ENCODE results near the gene NDUFV2. TPM values are rescaled to one million over a fixed set of nuclear protein-coding genes. Genes with fewer than 3 reads are reported as not detected.
"Not testable (repeated sequence)": the region's sequence is repeated elsewhere in the genome, so short reads cannot be mapped to it uniquely, and the experiment has no call there.

The NDUFV2 gene
- total RNA-seq, 1 experiment from 2014 or later: 220 TPM

GRCh38 chr18:9081940-9082339 is 20.6 kb upstream of the NDUFV2 start:
- no peaks in the 10 kb centered on the region for H3K27me3 ChIP-seq (ENCODE audit: control insufficient read depth, insufficient read depth, low read length)
- H3K4me3 ChIP-seq (ENCODE audit: insufficient read depth, low read depth, low read length): no peak overlapping the region
- H3K36me3 ChIP-seq (replicated peaks; ENCODE audit: control insufficient read depth, insufficient read depth, low read length): no peaks in the 10 kb centered on the region
- DNase-seq: no peak

- no peak for DNase-seq
- no peaks in the 10 kb centered on the region for H3K36me3 ChIP-seq (replicated peaks; ENCODE audit: control insufficient read depth, insufficient read depth, low read length)
- no peak overlapping the region for H3K4me3 ChIP-seq (ENCODE audit: insufficient read depth, low read depth, low read length)
- H3K27me3 ChIP-seq (ENCODE audit: control insufficient read depth, insufficient read depth, low read length): no peaks in the 10 kb centered on the region
These were observed 19.6 kb upstream of the NDUFV2 start for GRCh38 chr18:9082711-9083510.

- no peaks in the 10 kb centered on the region for H3K27me3 ChIP-seq (ENCODE audit: control insufficient read depth, insufficient read depth, low read length)
- H3K4me3 ChIP-seq (ENCODE audit: insufficient read depth, low read depth, low read length): no peak overlapping the region
- no peak for DNase-seq
- no peaks in the 10 kb centered on the region for H3K36me3 ChIP-seq (replicated peaks; ENCODE audit: control insufficient read depth, insufficient read depth, low read length)
These were observed 16.5 kb upstream of the NDUFV2 start for GRCh38 chr18:9086015-9086414.

- H3K4me3 ChIP-seq (ENCODE audit: insufficient read depth, low read depth, low read length): no peak overlapping the region
- H3K36me3 ChIP-seq (replicated peaks; ENCODE audit: control insufficient read depth, insufficient read depth, low read length): no peaks in the 10 kb centered on the region
- DNase-seq: no peak
- H3K27me3 ChIP-seq (ENCODE audit: control insufficient read depth, insufficient read depth, low read length): no peaks in the 10 kb centered on the region
These were observed 15.9 kb upstream of the NDUFV2 start for GRCh38 chr18:9086624-9087023.

GRCh38 chr18:9087144-9087543 is 15.4 kb upstream of the NDUFV2 start:
- Histone ChIP-seq H3K4me3 (ENCODE audit: insufficient read depth, low read depth, low read length) (no peak overlapping the region), H3K27me3 (ENCODE audit: control insufficient read depth, insufficient read depth, low read length) (no peaks in the 10 kb centered on the region), H3K36me3 (replicated peaks; ENCODE audit: control insufficient read depth, insufficient read depth, low read length) (no peaks in the 10 kb centered on the region)
- no peak for DNase-seq

GRCh38 chr18:9088252-9088651 is 14.2 kb upstream of the NDUFV2 start:
- no peaks in the 10 kb centered on the region for H3K27me3 ChIP-seq (ENCODE audit: control insufficient read depth, insufficient read depth, low read length)
- no peak for DNase-seq
- no peaks in the 10 kb centered on the region for H3K36me3 ChIP-seq (replicated peaks; ENCODE audit: control insufficient read depth, insufficient read depth, low read length)
- H3K4me3 ChIP-seq (ENCODE audit: insufficient read depth, low read depth, low read length): no peak overlapping the region

- H3K27me3 ChIP-seq (ENCODE audit: control insufficient read depth, insufficient read depth, low read length); DNase-seq; H3K36me3 ChIP-seq (replicated peaks; ENCODE audit: control insufficient read depth, insufficient read depth, low read length); H3K4me3 ChIP-seq (ENCODE audit: insufficient read depth, low read depth, low read length): not testable (repeated sequence)
These were observed 13.8 kb upstream of the NDUFV2 start for GRCh38 chr18:9088727-9089126.

- Histone ChIP-seq H3K27me3 (ENCODE audit: control insufficient read depth, insufficient read depth, low read length) (no peaks in the 10 kb centered on the region), H3K36me3 (replicated peaks; ENCODE audit: control insufficient read depth, insufficient read depth, low read length) (no peaks in the 10 kb centered on the region), H3K4me3 (ENCODE audit: insufficient read depth, low read depth, low read length) (no peak overlapping the region)
- DNase-seq: no peak
These were observed 11.9 kb upstream of the NDUFV2 start for GRCh38 chr18:9090578-9090977.

- no peak for DNase-seq
- Histone ChIP-seq H3K4me3 (ENCODE audit: insufficient read depth, low read depth, low read length) (no peak overlapping the region), H3K27me3 (ENCODE audit: control insufficient read depth, insufficient read depth, low read length) (no peaks in the 10 kb centered on the region), H3K36me3 (replicated peaks; ENCODE audit: control insufficient read depth, insufficient read depth, low read length) (no peaks in the 10 kb centered on the region)
These were observed 11.4 kb upstream of the NDUFV2 start for GRCh38 chr18:9091066-9091476.

GRCh38 chr18:9092665-9093064 is 9.8 kb upstream of the NDUFV2 start:
- no peak for DNase-seq
- no peak overlapping the region for H3K4me3 ChIP-seq (ENCODE audit: insufficient read depth, low read depth, low read length)
- H3K27me3 ChIP-seq (ENCODE audit: control insufficient read depth, insufficient read depth, low read length): no peaks in the 10 kb centered on the region
- no peaks in the 10 kb centered on the region for H3K36me3 ChIP-seq (replicated peaks; ENCODE audit: control insufficient read depth, insufficient read depth, low read length)

- DNase-seq; H3K4me3 ChIP-seq (ENCODE audit: insufficient read depth, low read depth, low read length): not testable (repeated sequence)
These were observed 9.4 kb upstream of the NDUFV2 start for GRCh38 chr18:9093109-9093508.

GRCh38 chr18:9094307-9095226 is 7.9 kb upstream of the NDUFV2 start:
- Histone ChIP-seq H3K27me3 (ENCODE audit: control insufficient read depth, insufficient read depth, low read length) (no peaks in the 10 kb centered on the region), H3K36me3 (replicated peaks; ENCODE audit: control insufficient read depth, insufficient read depth, low read length) (no peaks in the 10 kb centered on the region), H3K4me3 (ENCODE audit: insufficient read depth, low read depth, low read length) (no peak overlapping the region)
- no peak for DNase-seq

More at GRCh38 chr18:9093109-9093508, 9.4 kb upstream of the NDUFV2 start:
- H3K27me3 ChIP-seq (ENCODE audit: control insufficient read depth, insufficient read depth, low read length); H3K36me3 ChIP-seq (replicated peaks; ENCODE audit: control insufficient read depth, insufficient read depth, low read length): not testable (repeated sequence)

- no peaks in the 10 kb centered on the region for H3K36me3 ChIP-seq (replicated peaks; ENCODE audit: control insufficient read depth, insufficient read depth, low read length)
- H3K4me3 ChIP-seq (ENCODE audit: insufficient read depth, low read depth, low read length): no peak overlapping the region
- DNase-seq: no peak
- H3K27me3 ChIP-seq (ENCODE audit: control insufficient read depth, insufficient read depth, low read length): no peaks in the 10 kb centered on the region; the same call in 1 of the 2 replicates
These were observed 7.0 kb upstream of the NDUFV2 start for GRCh38 chr18:9095297-9096006.

- DNase-seq: no peak
- no peaks in the 10 kb centered on the region for H3K36me3 ChIP-seq (replicated peaks; ENCODE audit: control insufficient read depth, insufficient read depth, low read length)
- H3K27me3 ChIP-seq (ENCODE audit: control insufficient read depth, insufficient read depth, low read length): no peaks in the 10 kb centered on the region; the same call in 1 of the 2 replicates
- H3K4me3 ChIP-seq (ENCODE audit: insufficient read depth, low read depth, low read length): no peak overlapping the region
These were observed 6.5 kb upstream of the NDUFV2 start for GRCh38 chr18:9096007-9096371.
